Measurements from ENCODE around the gene MLXIP. TPM values are rescaled to one million over a fixed set of nuclear protein-coding genes. Genes with fewer than 3 reads are reported as not detected.

The MLXIP gene
- total and polyA plus RNA-seq, 2 of the 8 experiments (the other 6 are each of a cell fraction or from before 2014, with no cell fraction given), result 5.5 to 40.5 TPM

- TF ChIP-seq SAP30 (IDR thresholded peaks at IDR 0.05; ENCODE audit: insufficient read depth, insufficient replicate concordance, low read length), result no peak
- no peak for TF ChIP-seq TCF12 (IDR thresholded peaks at IDR 0.05; ENCODE audit: low read depth, low read length)
- TF ChIP-seq CBX5 (IDR thresholded peaks at IDR 0.05; ENCODE audit: low read depth, low read length), result no peak
- no peak for TF ChIP-seq TAF7 (optimal IDR thresholded peaks at IDR 0.05; ENCODE audit: borderline replicate concordance, low read depth, low read length)
- TF ChIP-seq KDM4A (IDR thresholded peaks at IDR 0.05; ENCODE audit: low read depth, low read length, severe bottlenecking), result no peak
- TF ChIP-seq BACH1 (IDR thresholded peaks at IDR 0.05; ENCODE audit: low read length), result no peak
Observed at GRCh38 chr12:122093098-122093883, 14.7 kb downstream of the MLXIP start (continued).
